NCI-H146 treated with DMSO at 0.1 percent for 48 hours (cell line): ENCODE results near the gene FUT9.

Experiments used
- DNase-seq: peaks from one replicate; lab custom pipeline; 2025; ENCODE audit not compliant: unreplicated experiment; lab: John Stamatoyannopoulos, UW

The FUT9 gene

GRCh38 chr6:96015518-96016333, at the start of gene FUT9:
Gene FUT9, plus strand, starts transcription at chr6:96015974. Its CDS starts 187,182 bp downstream, at chr6:96203156.
- peak; percentile 12 for DNase-seq

- DNase-seq, result no peak
These were observed 48.2 kb upstream of the FUT9 start for GRCh38 chr6:95967594-95967993.

- DNase-seq, result no peak
These were observed 41.8 kb upstream of the FUT9 start for GRCh38 chr6:95973976-95974375.

- DNase-seq, result no peak
These were observed 37.5 kb upstream of the FUT9 start for GRCh38 chr6:95978230-95978629.

- no peak for DNase-seq
These were observed 23.9 kb upstream of the FUT9 start for GRCh38 chr6:95991906-95992305.

GRCh38 chr6:95994151-95994550, 21.6 kb upstream of the FUT9 start:
- no peak for DNase-seq

GRCh38 chr6:95998133-95998532, 17.6 kb upstream of the FUT9 start:
- no peak for DNase-seq

GRCh38 chr6:96001891-96002575, 13.7 kb upstream of the FUT9 start:
- no peak for DNase-seq

GRCh38 chr6:96002576-96002910, 13.2 kb upstream of the FUT9 start:
- DNase-seq, result no peak

- no peak for DNase-seq
These were observed 12.9 kb upstream of the FUT9 start for GRCh38 chr6:96002912-96003311.

GRCh38 chr6:96007663-96008062, 8.1 kb upstream of the FUT9 start:
- no peak for DNase-seq

- no peak for DNase-seq
These were observed 2.2 kb upstream of the FUT9 start for GRCh38 chr6:96013531-96013930.

GRCh38 chr6:96014846-96015517, 792 bp upstream of the FUT9 start:
- DNase-seq, result no peak

GRCh38 chr6:96016334-96017069, 728 bp downstream of the FUT9 start:
- DNase-seq, result no peak

GRCh38 chr6:96017070-96017359, 1.2 kb downstream of the FUT9 start:
- no peak for DNase-seq

- DNase-seq, result no peak
These were observed 6.5 kb downstream of the FUT9 start for GRCh38 chr6:96022225-96022624.

- DNase-seq, result peak; percentile 11
These were observed 16.9 kb downstream of the FUT9 start for GRCh38 chr6:96032661-96033060.

- no peak for DNase-seq
These were observed 35.8 kb downstream of the FUT9 start for GRCh38 chr6:96051555-96051954.

- DNase-seq, result no peak
These were observed 42.3 kb downstream of the FUT9 start for GRCh38 chr6:96058082-96058481.

- DNase-seq, result no peak
These were observed 43.8 kb downstream of the FUT9 start for GRCh38 chr6:96059586-96059985.

- DNase-seq, result no peak
These were observed 44.5 kb downstream of the FUT9 start for GRCh38 chr6:96060249-96060648.

- DNase-seq, result no peak
These were observed 49.4 kb downstream of the FUT9 start for GRCh38 chr6:96065213-96065612.
